MM.1S (cell line): Measurements from ENCODE around the gene CTNNBL1.

Experiments used
- DNase-seq: peaks from one replicate; pipeline ENCODE4 v3.0.0-alpha.2; 2015
- H2AFZ ChIP-seq: fragments of 300-600 bp; sonication (generic); 2 replicates; pipeline ENCODE4 v1.6.0; 2016; ENCODE audit warnings: antibody characterized with exemption, low read length
- H3F3A ChIP-seq: fragments of 300-600 bp; sonication (generic); 2 replicates; pipeline ENCODE4 v1.6.1; 2016; ENCODE audit warnings: mild to moderate bottlenecking, antibody characterized with exemption, low read length, moderate library complexity, mixed read lengths; ENCODE audit not compliant: insufficient read depth
- H3K27ac ChIP-seq: fragments of 300-600 bp; sonication (generic); 2 replicates; pipeline ENCODE4 v1.5.1; 2016; ENCODE audit warnings: mild to moderate bottlenecking, low read length
- H3K27me3 ChIP-seq: fragments of 300-600 bp; sonication (generic); replicated peaks from 2 replicates; pipeline ENCODE4 v1.6.0; 2016; ENCODE audit warnings: low read length; ENCODE audit not compliant: insufficient read depth
- H3K36me3 ChIP-seq: fragments of 300-600 bp; sonication (generic); replicated peaks from 2 replicates; pipeline ENCODE4 v1.6.1; 2016; ENCODE audit warnings: mild to moderate bottlenecking, low read length, mixed read lengths; ENCODE audit not compliant: insufficient read depth
- H3K4me1 ChIP-seq: fragments of 300-600 bp; sonication (generic); 2 replicates; pipeline ENCODE4 v1.6.1; 2016; ENCODE audit warnings: low read length, mixed read lengths
- H3K4me2 ChIP-seq: fragments of 300-600 bp; sonication (generic); 2 replicates; pipeline ENCODE4 v1.6.0; 2016; ENCODE audit warnings: low read depth, low read length
- H3K4me3 ChIP-seq: fragments of 300-600 bp; sonication (generic); 2 replicates; pipeline ENCODE4 v1.5.1; 2016; ENCODE audit warnings: low read length, mixed read lengths
- H3K79me2 ChIP-seq: fragments of 300-600 bp; sonication (generic); 2 replicates; pipeline ENCODE4 v1.6.1; 2016; ENCODE audit warnings: mixed run types, low read length, mixed read lengths
- H3K9ac ChIP-seq: fragments of 300-600 bp; sonication (generic); 2 replicates; pipeline ENCODE4 v1.6.1; 2016; ENCODE audit warnings: low read length, mixed read lengths
- H3K9me2 ChIP-seq: fragments of 300-600 bp; sonication (generic); replicated peaks from 2 replicates; pipeline ENCODE4 v1.6.1; 2016; ENCODE audit warnings: mild to moderate bottlenecking, low read length, mixed read lengths; ENCODE audit not compliant: insufficient read depth
- H3K9me3 ChIP-seq: fragments of 300-600 bp; sonication (generic); replicated peaks from 2 replicates; pipeline ENCODE4 v1.6.1; 2016; ENCODE audit warnings: mild to moderate bottlenecking, low read length, mixed read lengths; ENCODE audit not compliant: insufficient read depth
- H4K20me1 ChIP-seq: fragments of 300-600 bp; sonication (generic); 2 replicates; pipeline ENCODE4 v1.6.1; 2016; ENCODE audit warnings: mild to moderate bottlenecking, low read length, moderate library complexity, mixed read lengths; ENCODE audit not compliant: insufficient read depth
- CTCF ChIP-seq: fragments of 300-600 bp; sonication (generic); IDR thresholded peaks from 2 replicates; pipeline ENCODE4 v1.5.1; 2016; ENCODE audit warnings: antibody characterized with exemption, low read length, mixed read lengths
- EZH2 ChIP-seq: fragments of 300-600 bp; sonication (generic); optimal IDR thresholded peaks from 2 replicates; pipeline ENCODE3; 2017; ENCODE audit warnings: low read depth, mild to moderate bottlenecking, antibody characterized with exemption, low read length, mixed read lengths
- EZH2phosphoT487 ChIP-seq: fragments of 300-600 bp; sonication (generic); IDR thresholded peaks from 2 replicates; pipeline ENCODE4 v1.6.1; 2018; ENCODE audit warnings: antibody characterized with exemption, low read length

The CTNNBL1 gene

GRCh38 chr20:37921341-37921929 lies 227.6 kb downstream of the CTNNBL1 start:
- Histone ChIP-seq H3K9me2 (no peaks in the 10 kb centered on the region), H3K4me1 (no peaks in the 10 kb centered on the region), H3K79me2 (no peaks in the 10 kb centered on the region), H2AFZ (no peak overlapping the region), H3K4me3 (no peak overlapping the region), H3K27ac (no peak overlapping the region), H3K36me3 (no peaks in the 10 kb centered on the region), H4K20me1 (no peaks in the 10 kb centered on the region), H3K27me3 (peaks cover 34% of the 10 kb centered on the region), H3K9ac (no peak overlapping the region), H3F3A (no peaks in the 10 kb centered on the region), H3K4me2 (no peak overlapping the region), H3K9me3 (no peaks in the 10 kb centered on the region)
- TF ChIP-seq EZH2phosphoT487 (no peak), EZH2 (no peak), CTCF (no peak)
- no peak for DNase-seq
